H9 (cell line): ENCODE data around the gene CD1D. TPM values are rescaled to one million over a fixed set of nuclear protein-coding genes. Genes with fewer than 3 reads are reported as not detected.

ENCODE experiments used
- DNase-seq: peaks from one replicate; pipeline ENCODE4 v3.0.0-alpha.2; 2017
- H2AFZ ChIP-seq: one replicate; pipeline ENCODE4 v1.6.1; 2013; ENCODE audit warnings: mild to moderate bottlenecking, low read length, control low read depth, moderate library complexity
- H2AK5ac ChIP-seq: 2 replicates; pipeline ENCODE4 v1.6.1; 2013; ENCODE audit warnings: low read length, control low read depth, mixed read lengths; ENCODE audit not compliant: insufficient read length
- H2BK120ac ChIP-seq: one replicate; pipeline ENCODE4 v1.6.1; 2013; ENCODE audit warnings: low read depth, mild to moderate bottlenecking, low read length, control low read depth, inconsistent platforms; ENCODE audit not compliant: poor library complexity, severe bottlenecking
- H2BK12ac ChIP-seq: 2 replicates; pipeline ENCODE4 v1.6.1; 2013; ENCODE audit warnings: low read length, control low read depth, mixed read lengths, low read depth; ENCODE audit not compliant: insufficient read length
- H2BK15ac ChIP-seq: 2 replicates; pipeline ENCODE4 v1.6.1; 2013; ENCODE audit warnings: low read depth, low read length, control low read depth
- H2BK20ac ChIP-seq: one replicate; pipeline ENCODE4 v1.6.1; 2013; ENCODE audit warnings: low read depth, mild to moderate bottlenecking, low read length, control low read depth, inconsistent platforms; ENCODE audit not compliant: poor library complexity, severe bottlenecking
- H2BK5ac ChIP-seq: 2 replicates; pipeline ENCODE4 v1.6.1; 2013; ENCODE audit warnings: low read length, control low read depth, mixed read lengths; ENCODE audit not compliant: insufficient read length
- H3K14ac ChIP-seq: 2 replicates; pipeline ENCODE4 v1.6.1; 2013; ENCODE audit warnings: low read length, control low read depth; ENCODE audit not compliant: insufficient read depth
- H3K18ac ChIP-seq: 2 replicates; pipeline ENCODE4 v1.6.1; 2013; ENCODE audit warnings: low read depth, mild to moderate bottlenecking, mixed read lengths, low read length, control low read depth; ENCODE audit not compliant: insufficient read length
- H3K23ac ChIP-seq: 2 replicates; pipeline ENCODE4 v1.6.1; 2013; ENCODE audit warnings: low read length, control low read depth, mixed read lengths, low read depth; ENCODE audit not compliant: insufficient read length
- H3K23me2 ChIP-seq: 2 replicates; pipeline ENCODE4 v1.6.1; 2013; ENCODE audit warnings: low read depth, mild to moderate bottlenecking, mixed read lengths, low read length, control low read depth; ENCODE audit not compliant: insufficient read length, poor library complexity, severe bottlenecking
- H3K27ac ChIP-seq: 2 replicates; pipeline ENCODE4 v1.5.1; 2013; ENCODE audit warnings: low read length, control low read depth, mixed read lengths, low read depth; ENCODE audit not compliant: insufficient read length
- H3K27me3 ChIP-seq: 2 replicates; pipeline ENCODE4 v1.6.1; 2013; ENCODE audit warnings: low read length, control low read depth, inconsistent platforms; ENCODE audit not compliant: insufficient read depth
- H3K4ac ChIP-seq: 2 replicates; pipeline ENCODE4 v1.6.1; 2013; ENCODE audit warnings: low read depth, mild to moderate bottlenecking, control low read depth, inconsistent platforms, low read length, moderate library complexity
- H3K4me1 ChIP-seq: 2 replicates; pipeline ENCODE4 v1.6.1; 2013; ENCODE audit warnings: low read length, control low read depth, inconsistent platforms; ENCODE audit not compliant: insufficient read depth
- H3K4me2 ChIP-seq: 2 replicates; pipeline ENCODE4 v1.6.1; 2013; ENCODE audit warnings: low read length, control low read depth, mixed read lengths; ENCODE audit not compliant: insufficient read length, insufficient read depth
- H3K56ac ChIP-seq: 2 replicates; pipeline ENCODE4 v1.6.1; 2013; ENCODE audit warnings: low read depth, mild to moderate bottlenecking, mixed read lengths, low read length, control low read depth; ENCODE audit not compliant: insufficient read length
- H3K79me1 ChIP-seq: 2 replicates; pipeline ENCODE4 v1.6.1; 2013; ENCODE audit warnings: low read depth, mild to moderate bottlenecking, moderate library complexity, low read length, control low read depth, inconsistent platforms; ENCODE audit not compliant: insufficient read depth, poor library complexity, severe bottlenecking
- H3K79me2 ChIP-seq: 2 replicates; pipeline ENCODE4 v1.6.1; 2013; ENCODE audit warnings: low read length, control low read depth, inconsistent platforms; ENCODE audit not compliant: insufficient read depth
- H3K9ac ChIP-seq: 2 replicates; pipeline ENCODE4 v1.6.1; 2013; ENCODE audit warnings: low read length, control low read depth, mixed read lengths; ENCODE audit not compliant: insufficient read length; ENCODE audit errors: extremely low read depth
- H3K9me3 ChIP-seq: one replicate; pipeline ENCODE4 v1.6.1; 2013; ENCODE audit warnings: low read depth, low read length, inconsistent platforms; ENCODE audit not compliant: control insufficient read depth
- H3T11ph ChIP-seq: one replicate; pipeline ENCODE4 v1.6.1; 2013; ENCODE audit warnings: mild to moderate bottlenecking, low read length, control low read depth, inconsistent platforms
- H4K20me1 ChIP-seq: one replicate; pipeline ENCODE4 v1.6.1; 2013; ENCODE audit not compliant: control insufficient read depth, insufficient read length, insufficient read depth
- H4K5ac ChIP-seq: 2 replicates; pipeline ENCODE4 v1.6.1; 2013; ENCODE audit warnings: low read depth, mild to moderate bottlenecking, mixed read lengths, low read length, control low read depth; ENCODE audit not compliant: insufficient read length
- H4K8ac ChIP-seq: replicated peaks from 2 replicates; pipeline ENCODE4 v1.6.1; 2013; ENCODE audit warnings: low read length, control low read depth, mixed read lengths, low read depth; ENCODE audit not compliant: insufficient read length
- H4K91ac ChIP-seq: 2 replicates; pipeline ENCODE4 v1.6.1; 2013; ENCODE audit warnings: low read depth, mild to moderate bottlenecking, moderate library complexity, mixed read lengths, low read length, control low read depth; ENCODE audit not compliant: insufficient read length
- H3K27ac Mint-ChIP-seq, 3 experiments: 2 replicates in 2 of 3; 3 replicates in 1 of 3; pipeline ENCODE4 v1.8.0; 2020 to 2021; ENCODE audit warnings: mixed read lengths in 3 of 3, mild to moderate bottlenecking in 1 of 3, moderate library complexity in 1 of 3
- H3K27me3 Mint-ChIP-seq: 2 replicates; pipeline ENCODE4 v1.8.0; 2021; ENCODE audit warnings: low read depth, mild to moderate bottlenecking, moderate library complexity, mixed read lengths
- H3K36me3 Mint-ChIP-seq, 3 experiments: 2 replicates in 2 of 3; 3 replicates in 1 of 3; pipeline ENCODE4 v1.8.0; 2020 to 2021; ENCODE audit warnings: low read depth in 3 of 3, mixed read lengths in 3 of 3; ENCODE audit not compliant: insufficient read depth in 1 of 3
- H3K4me1 Mint-ChIP-seq, 2 experiments: 2 replicates each; pipeline ENCODE4 v1.8.0; 2020; ENCODE audit warnings: mixed read lengths in 2 of 2
- H3K4me3 Mint-ChIP-seq, 2 experiments: 2 replicates in 1 of 2; 3 replicates in 1 of 2; pipeline ENCODE4 v1.8.0; 2020 to 2021; ENCODE audit warnings: mild to moderate bottlenecking in 2 of 2, mixed read lengths in 2 of 2, moderate library complexity in 1 of 2
- H3K9me3 Mint-ChIP-seq, 2 experiments: 2 replicates in 1 of 2; 3 replicates in 1 of 2; pipeline ENCODE4 v1.8.0; 2020; ENCODE audit warnings: mild to moderate bottlenecking in 2 of 2, mixed read lengths in 2 of 2, moderate library complexity in 1 of 2
- CTCF ChIP-seq: fragments of 200-600 bp; sonication (generic); conservative IDR thresholded peaks from 3 replicates; pipeline ENCODE4 v1.8.0; 2021; ENCODE audit warnings: antibody characterized with exemption, mild to moderate bottlenecking
- WGBS: extraction: QIAGEN DNeasy Blood & Tissue Kit; methylation state at CpG from one replicate; pipeline ENCODE4 v1.1.7; 2013; ENCODE audit warnings: missing lambda C conversion rate, low lambda C conversion rate, mixed read lengths; ENCODE audit not compliant: insufficient read length; ENCODE audit errors: extremely low coverage; 5-methylcytosine and 5-hydroxymethylcytosine counted together
- total RNA-seq: library from RNA; stranded (reverse); gene quantifications from 2 replicates; pipeline ENCODE4 v1.2.1, GENCODE V29; 2021

The CD1D gene
- total RNA-seq, 1 experiment from 2014 or later, result 0.98 TPM

- Mint-ChIP-seq H3K4me3 (no peak overlapping the region), H3K27ac (peak overlapping the region in 1 of 3 experiments; percentile 49; a peak in 2 of 7 replicates), H3K4me1 (no peaks in the 10 kb centered on the region), H3K36me3 (peaks cover 5 to 15% (median 14%) of the 10 kb centered on the region in 3 experiments), H3K9me3 (peaks cover 17 to 23% of the 10 kb centered on the region in 2 experiments), H3K27me3 (peaks cover 3% of the 10 kb centered on the region)
- H3T11ph ChIP-seq, result no peak overlapping the region
- H3K9ac ChIP-seq, result no peak overlapping the region
- H3K23me2 ChIP-seq, result no peaks in the 10 kb centered on the region
- H3K56ac ChIP-seq, result no peak overlapping the region
- H2BK5ac ChIP-seq, result no peak overlapping the region
- H2BK15ac ChIP-seq, result no peak overlapping the region
- H3K79me1 ChIP-seq, result no peaks in the 10 kb centered on the region
- H4K91ac ChIP-seq, result no peak overlapping the region
- no peak overlapping the region for H3K18ac ChIP-seq
- no peaks in the 10 kb centered on the region for H4K20me1 ChIP-seq
- no peak for TF ChIP-seq CTCF
- H4K5ac ChIP-seq, result no peak overlapping the region
- no CpG with 5 or more reads among the region's 2 CpGs for WGBS
- no peak overlapping the region for H3K27ac ChIP-seq
- H3K4me1 ChIP-seq, result no peaks in the 10 kb centered on the region
- no peak for DNase-seq
- no peak overlapping the region for H3K4ac ChIP-seq
- no peak overlapping the region for H3K23ac ChIP-seq
- H2BK20ac ChIP-seq, result no peak overlapping the region
- H3K4me2 ChIP-seq, result no peak overlapping the region
- no peaks in the 10 kb centered on the region for H3K27me3 ChIP-seq
- H2AFZ ChIP-seq, result no peak overlapping the region
- no peak overlapping the region for H2AK5ac ChIP-seq
- H2BK120ac ChIP-seq, result no peak overlapping the region
- H4K8ac ChIP-seq, result no peak overlapping the region
- no peak overlapping the region for H3K14ac ChIP-seq
- H2BK12ac ChIP-seq, result no peak overlapping the region
- no peaks in the 10 kb centered on the region for H3K9me3 ChIP-seq
- H3K79me2 ChIP-seq, result no peaks in the 10 kb centered on the region
Observed at GRCh38 chr1:158227904-158228623, 47.4 kb downstream of the CD1D start.

Other genes with a start within 250 kb of the CD1D start
- gene KIRREL1, start 187.2 kb upstream of the CD1D start, total RNA-seq, result 29.9 and 30.5 TPM in 2 replicates
- not detected in 2 replicates for gene CD1A, start 73.5 kb downstream of the CD1D start, total RNA-seq
- not detected in 2 replicates for gene CD1C, start 109.0 kb downstream of the CD1D start, total RNA-seq
- gene CD1B, start 150.6 kb downstream of the CD1D start, total RNA-seq, result not detected in 2 replicates
- not detected in 2 replicates for gene CD1E, start 173.0 kb downstream of the CD1D start, total RNA-seq
- not detected in 2 replicates for gene OR10T2, start 218.6 kb downstream of the CD1D start, total RNA-seq
- not detected in 2 replicates for gene OR10K2, start 245.3 kb downstream of the CD1D start, total RNA-seq